ENCODE results near the gene PACSIN3.

DNA sequence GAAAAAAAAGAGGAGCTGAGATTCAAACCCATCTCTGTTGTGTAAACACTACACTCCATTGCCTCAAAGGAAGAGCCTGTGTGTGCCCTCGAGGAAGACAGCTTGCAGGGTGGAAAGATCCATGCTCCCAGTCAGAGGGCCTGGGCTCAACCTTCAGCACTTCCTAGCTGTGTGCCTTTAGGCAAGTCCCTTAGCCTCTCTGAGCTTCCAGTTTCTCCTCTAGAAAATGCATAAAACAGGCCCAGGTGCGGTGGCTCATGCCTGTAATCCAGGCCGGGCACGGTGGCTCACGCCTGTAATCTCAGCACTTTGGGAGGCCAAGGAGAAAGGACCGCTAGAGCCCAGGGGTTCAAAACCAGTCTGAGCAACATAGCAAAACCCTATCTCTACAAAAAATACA lies 5.0 kb downstream of the PACSIN3 start:
- no peak for TF ChIP-seq CTCF (IDR thresholded peaks at IDR 0.05)
- TF ChIP-seq POLR2A (IDR thresholded peaks at IDR 0.05) = no peak

Measured in thyroid gland (tissue), 4 donors.